H1 (cell line): ENCODE measurements around the gene CDC5L. TPM values are rescaled to one million over a fixed set of nuclear protein-coding genes. Genes with fewer than 3 reads are reported as not detected.

Experiments
- CTCF ChIA-PET: fragments of 300-600 bp; sonication (Branson Sonifier 250); formaldehyde crosslinking; loops from one replicate; lab custom pipeline; 2021; ENCODE audit not compliant: partially characterized antibody; lab: Charles Lee
- POLR2A ChIA-PET: fragments of 300-600 bp; sonication (Branson Sonifier 250); formaldehyde crosslinking; loops from one replicate; lab custom pipeline; 2021; ENCODE audit warnings: inconsistent platforms; ENCODE audit not compliant: partially characterized antibody; lab: Charles Lee
- DNase-seq, 2 experiments: peaks; one replicate each; pipeline versions ENCODE4 v3.0.0 to v3.0.0-alpha.2; 2010 to 2022; ENCODE audit warnings: low spot score in 2 of 2, low read depth in 1 of 2, mixed read lengths in 1 of 2
- FAIRE-seq: peaks from 2 replicates; lab custom pipeline; 2011; peaks lifted over from hg19 to GRCh38; lab: Jason Lieb, UNC
- H2AFZ ChIP-seq: 2 replicates; pipeline ENCODE4 v1.8.1; 2012; ENCODE audit warnings: low read length, inconsistent platforms
- H2AK5ac ChIP-seq: 2 replicates; pipeline ENCODE4 v1.6.1; 2013; ENCODE audit warnings: low read depth, low read length
- H2BK120ac ChIP-seq: replicated peaks from 2 replicates; pipeline ENCODE3; 2013; ENCODE audit warnings: low read depth, low read length, inconsistent platforms
- H2BK12ac ChIP-seq: 2 replicates; pipeline ENCODE4 v1.6.1; 2013; ENCODE audit warnings: low read depth, low read length
- H2BK15ac ChIP-seq: 2 replicates; pipeline ENCODE4 v1.6.1; 2013; ENCODE audit warnings: low read length
- H2BK20ac ChIP-seq: 2 replicates; pipeline ENCODE4 v1.6.1; 2013; ENCODE audit warnings: low read length
- H2BK5ac ChIP-seq: 2 replicates; pipeline ENCODE4 v1.6.1; 2013; ENCODE audit warnings: low read depth, low read length
- H3K14ac ChIP-seq: 2 replicates; pipeline ENCODE4 v1.6.1; 2013; ENCODE audit warnings: inconsistent platforms; ENCODE audit not compliant: insufficient read length
- H3K18ac ChIP-seq: 2 replicates; pipeline ENCODE4 v1.6.1; 2013; ENCODE audit warnings: low read length; ENCODE audit errors: extremely low read depth
- H3K23ac ChIP-seq: 2 replicates; pipeline ENCODE4 v1.6.1; 2013; ENCODE audit warnings: inconsistent platforms; ENCODE audit not compliant: insufficient read length
- H3K23me2 ChIP-seq: 2 replicates; pipeline ENCODE4 v1.6.1; 2013; ENCODE audit warnings: low read depth, low read length
- H3K27ac ChIP-seq: 2 replicates; pipeline ENCODE4 v1.6.1; 2011; ENCODE audit warnings: low read depth, low read length, inconsistent platforms
- H3K27me3 ChIP-seq, 4 experiments: replicated peaks in 1 of 4; 1 replicate in 1 of 4; 2 replicates in 3 of 4; pipeline versions ENCODE4 v1.6.1 to v1.8.1; 2011 to 2013; ENCODE audit warnings: low read length in 3 of 4, mild to moderate bottlenecking in 3 of 4, inconsistent platforms in 2 of 4, mixed read lengths in 2 of 4, moderate library complexity in 1 of 4; ENCODE audit not compliant: control insufficient read depth in 3 of 4, insufficient read depth in 3 of 4; ENCODE audit errors: extremely low read depth in 1 of 4
- H3K36me3 ChIP-seq, 4 experiments: 2 replicates each; pipeline versions ENCODE4 v1.6.1 to v1.8.1; 2011 to 2013; ENCODE audit warnings: mild to moderate bottlenecking in 4 of 4, low read length in 3 of 4, moderate library complexity in 2 of 4, control low read depth in 1 of 4, inconsistent platforms in 1 of 4; ENCODE audit not compliant: insufficient read depth in 4 of 4, control insufficient read depth in 2 of 4
- H3K4ac ChIP-seq: replicated peaks from 2 replicates; pipeline ENCODE3; 2013; ENCODE audit warnings: low read length, low read depth, mixed read lengths, inconsistent platforms; ENCODE audit not compliant: insufficient read length
- H3K4me1 ChIP-seq, 4 experiments: replicated peaks in 1 of 4; 1 replicate in 1 of 4; 2 replicates in 3 of 4; pipeline versions ENCODE4 v1.6.1 to v1.8.1; 2011 to 2013; ENCODE audit warnings: low read length in 3 of 4, inconsistent platforms in 2 of 4, mixed read lengths in 1 of 4; ENCODE audit not compliant: insufficient read depth in 4 of 4, control insufficient read depth in 3 of 4
- H3K4me2 ChIP-seq, 2 experiments: 2 replicates each; pipeline versions ENCODE4 v1.6.1 to v1.8.1; 2011 to 2013; ENCODE audit warnings: low read depth in 2 of 2, low read length in 2 of 2, control low read depth in 1 of 2, inconsistent platforms in 1 of 2, mild to moderate bottlenecking in 1 of 2; ENCODE audit not compliant: insufficient read depth in 1 of 2
- H3K4me3 ChIP-seq, 4 experiments: fragments of 200-600, 300-600 bp in 1 of 4; sonication (generic), shearing (Covaris generic), sonication (Bioruptor Twin) in 1 of 4; 2 replicates each; pipeline versions ENCODE4 v1.5.1 to v1.8.1; 2011 to 2016; ENCODE audit warnings: low read length in 4 of 4, low read depth in 3 of 4, control low read depth in 2 of 4, inconsistent platforms in 2 of 4, mild to moderate bottlenecking in 2 of 4, mixed read lengths in 1 of 4, moderate library complexity in 1 of 4; ENCODE audit not compliant: insufficient read depth in 2 of 4; ENCODE audit errors: extremely low read depth in 1 of 4
- H3K56ac ChIP-seq: replicated peaks from 2 replicates; pipeline ENCODE3; 2013; ENCODE audit warnings: low read depth, mild to moderate bottlenecking, mixed read lengths, low read length, inconsistent platforms; ENCODE audit not compliant: insufficient read length
- H3K79me1 ChIP-seq: 2 replicates; pipeline ENCODE4 v1.6.1; 2013; ENCODE audit warnings: low read depth, low read length, control low read depth
- H3K79me2 ChIP-seq, 2 experiments: 2 replicates each; pipeline versions ENCODE4 v1.6.1 to v1.8.1; 2012 to 2013; ENCODE audit warnings: low read length in 2 of 2, mild to moderate bottlenecking in 2 of 2, inconsistent platforms in 1 of 2; ENCODE audit not compliant: insufficient read depth in 2 of 2, control insufficient read depth in 1 of 2
- H3K9ac ChIP-seq, 4 experiments: replicated peaks in 1 of 4; 1 replicate in 1 of 4; 2 replicates in 3 of 4; pipeline versions ENCODE4 v1.6.1 to v1.8.1; 2011 to 2013; ENCODE audit warnings: low read depth in 3 of 4, low read length in 3 of 4, control low read depth in 2 of 4, mild to moderate bottlenecking in 2 of 4, moderate library complexity in 2 of 4, inconsistent platforms in 1 of 4; ENCODE audit errors: extremely low read depth in 1 of 4
- H3K9me3 ChIP-seq, 2 experiments: 2 replicates each; pipeline versions ENCODE4 v1.6.1 to v1.8.1; 2012 to 2013; ENCODE audit warnings: mild to moderate bottlenecking in 2 of 2, moderate library complexity in 2 of 2, control low read depth in 1 of 2, inconsistent platforms in 1 of 2, low read depth in 1 of 2, low read length in 1 of 2, mixed read lengths in 1 of 2; ENCODE audit not compliant: insufficient read depth in 2 of 2
- H4K20me1 ChIP-seq, 2 experiments: replicated peaks in 1 of 2; 2 replicates each; pipeline versions ENCODE3 to v1.8.1; 2011 to 2013; ENCODE audit warnings: inconsistent platforms in 2 of 2, low read length in 2 of 2, mild to moderate bottlenecking in 1 of 2; ENCODE audit not compliant: insufficient read depth in 2 of 2, control insufficient read depth in 1 of 2
- H4K5ac ChIP-seq: 2 replicates; pipeline ENCODE4 v1.6.1; 2013; ENCODE audit warnings: low read length, low read depth, mixed read lengths, inconsistent platforms; ENCODE audit not compliant: insufficient read length
- H4K8ac ChIP-seq: 2 replicates; pipeline ENCODE4 v1.8.0; 2013; ENCODE audit warnings: mild to moderate bottlenecking, moderate library complexity, low read length, inconsistent platforms; ENCODE audit not compliant: insufficient read depth; ENCODE audit errors: extremely low read depth
- H4K91ac ChIP-seq: replicated peaks from 2 replicates; pipeline ENCODE3; 2013; ENCODE audit warnings: low read length, mixed read lengths, inconsistent platforms; ENCODE audit not compliant: insufficient read length
- CBX8 ChIP-seq: fragments of 300-800, 300-1000 bp; sonication (generic); IDR thresholded peaks from 2 replicates; pipeline ENCODE4 v1.7.1; 2016; ENCODE audit warnings: low read depth, low read length, borderline replicate concordance
- GABPA ChIP-seq: IDR thresholded peaks from 2 replicates; pipeline ENCODE4 v1.6.1; 2011; ENCODE audit warnings: mild to moderate bottlenecking, low read length, moderate library complexity, borderline replicate concordance; ENCODE audit not compliant: insufficient read depth
- HDAC2 ChIP-seq, 2 experiments: fragments of 300-600 bp in 1 of 2; sonication (generic) in 1 of 2; IDR thresholded peaks; 2 replicates each; pipeline ENCODE4 v1.6.1; 2011 to 2012; ENCODE audit warnings: low read depth in 2 of 2, low read length in 2 of 2, mild to moderate bottlenecking in 2 of 2, moderate library complexity in 2 of 2, borderline replicate concordance in 1 of 2, inconsistent platforms in 1 of 2
- SRF ChIP-seq: IDR thresholded peaks from 2 replicates; pipeline ENCODE4 v1.6.1; 2011; ENCODE audit warnings: mild to moderate bottlenecking, low read depth, low read length, moderate library complexity
- TAF1 ChIP-seq: IDR thresholded peaks from 2 replicates; pipeline ENCODE4 v1.6.1; 2011; ENCODE audit warnings: mild to moderate bottlenecking, low read depth, low read length
- TBP ChIP-seq: IDR thresholded peaks from 2 replicates; pipeline ENCODE4 v1.6.1; 2011; ENCODE audit warnings: low read depth, low read length, improper control_type of control experiment
- TEAD4 ChIP-seq: IDR thresholded peaks from 2 replicates; pipeline ENCODE4 v1.6.1; 2012; ENCODE audit warnings: low read depth, low read length, inconsistent platforms, mixed read lengths
- WGBS, 2 experiments: shearing (Covaris generic) in 1 of 2; methylation state at CpG; one replicate each; pipeline versions ENCODE4 v1.1.6 to v1.1.7; 2013 to 2015; ENCODE audit warnings: low lambda C conversion rate in 2 of 2, mixed read lengths in 2 of 2, inconsistent platforms in 1 of 2, low coverage in 1 of 2, missing lambda C conversion rate in 1 of 2; ENCODE audit not compliant: insufficient replicate concordance in 2 of 2, insufficient coverage in 1 of 2, insufficient read length in 1 of 2; ENCODE audit errors: extremely low coverage in 1 of 2, missing lambda C conversion rate in 1 of 2; 5-methylcytosine and 5-hydroxymethylcytosine counted together
- polyA plus RNA-seq, 7 experiments: library from polyadenylated mRNA; depleted of rRNA in 3 of 7; stranded (reverse) in 5 of 7; unstranded in 2 of 7; fragments of >200 nt in 5 of 7; fragments of 200-250 nt in 2 of 7; gene quantifications; 1 replicate in 5 of 7; 2 replicates in 1 of 7; 4 replicates in 1 of 7; pipeline versions ENCODE4 v1.2.1 to v1.2.3, GENCODE V29; 2011 to 2013; ENCODE audit warnings: missing spikeins in 2 of 7, mixed read lengths in 2 of 7
- total RNA-seq: library from RNA; stranded (reverse); fragmentation: NEBNext Ultra II Directional; extraction: Animal tissue kit (Norgen Biotek cat#: 25700); gene quantifications from 2 replicates; pipeline ENCODE4 v1.2.1, GENCODE V29; 2021

The CDC5L gene
- total and polyA plus RNA-seq, 2 of the 8 experiments (the other 6 are each of a cell fraction or from before 2014, with no cell fraction given) = 8.4 to 32.8 TPM

DNA sequence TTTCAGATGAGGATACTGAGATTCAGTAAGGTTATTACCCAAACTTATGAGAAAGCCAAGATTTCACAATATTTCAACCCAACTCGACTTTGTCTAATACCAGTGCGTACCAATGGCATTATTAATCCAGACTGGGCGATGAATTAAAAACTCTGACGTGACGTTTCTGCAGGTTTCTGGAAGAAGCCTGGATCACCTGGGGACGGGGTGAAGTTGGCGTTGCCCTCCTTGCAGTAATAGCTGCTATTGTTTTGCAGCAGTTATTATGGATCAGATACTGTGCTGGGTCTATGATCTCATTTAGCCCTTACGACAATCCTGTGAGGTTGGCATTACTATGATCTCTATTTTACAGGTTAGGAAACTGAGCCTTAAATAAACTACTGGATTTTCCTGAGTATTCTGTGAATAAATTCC, 569 bp upstream of the CDC5L start:
- H3K4me2 ChIP-seq = peak overlapping the region; percentile 60 to 86
- no peak overlapping the region for H3K23ac ChIP-seq
- H2AK5ac ChIP-seq = no peak overlapping the region
- H2AFZ ChIP-seq = peak overlapping the region; percentile 83
- peak overlapping the region; percentile 93 for H3K27ac ChIP-seq
- peaks cover 11% of the 10 kb centered on the region for H3K79me1 ChIP-seq
- TF ChIP-seq HDAC2 (IDR thresholded peaks at IDR 0.05; ENCODE audit: borderline replicate concordance in 1 of 2, low read depth in 2 of 2, low read length in 2 of 2) = no peak
- no peak for TF ChIP-seq TBP
- no peak for TF ChIP-seq GABPA
- TF ChIP-seq TAF1 = no peak
- no peak for TF ChIP-seq CBX8
- no peak for TF ChIP-seq SRF
- no peak for TF ChIP-seq TEAD4
- TF ChIP-seq, all 59 proteins: peak for 0
- POLR2A ChIA-PET = interaction anchor here (0.7 to 3.4 kb wide), 7 partner anchors 10 to 259 kb away, joined by 3 to 13 read pairs (median 5); partner anchors contain the start of genes HSP90AB1, MRPL14, SLC35B2 and TMEM63B
- H3K9me3 ChIP-seq = no peaks in the 10 kb centered on the region
- H3K56ac ChIP-seq = no peak overlapping the region
- FAIRE-seq (no peak), DNase-seq (no peak)
- peaks cover 4 to 9% (median 7%) of the 10 kb centered on the region in 4 experiments; a peak in 5 of 8 replicates for H3K36me3 ChIP-seq
- H3K14ac ChIP-seq = no peak overlapping the region
- no peak overlapping the region for H4K91ac ChIP-seq
- peaks cover 0 to 10% of the 10 kb centered on the region in 2 experiments for H4K20me1 ChIP-seq
- peaks cover 8% of the 10 kb centered on the region for H3K23me2 ChIP-seq
- CTCF ChIA-PET = no interaction called here
- no peak overlapping the region for H3K18ac ChIP-seq
- H3K4ac ChIP-seq = no peak overlapping the region
- H3K79me2 ChIP-seq = peaks cover 16 to 27% of the 10 kb centered on the region in 2 experiments
- peak overlapping the region; percentile 72 to 96 (median 86) for H3K4me3 ChIP-seq
- peaks cover 0 to 7% (median 1%) of the 10 kb centered on the region in 4 experiments; a peak in 3 of 7 replicates for H3K4me1 ChIP-seq
- H2BK20ac ChIP-seq = no peak overlapping the region
- peak overlapping the region; percentile 41 to 99 (median 96) for H3K9ac ChIP-seq
- H2BK15ac ChIP-seq = no peak overlapping the region
- 20% methylated on average over 8 of the region's 8 CpGs; no CpG with 5 or more reads in 1 of the 2 experiments for WGBS, 2 experiments
- no peaks in the 10 kb centered on the region for H3K27me3 ChIP-seq
- peak overlapping the region; percentile 19 for H4K5ac ChIP-seq
- no peak overlapping the region for H4K8ac ChIP-seq
- no peak overlapping the region for H2BK120ac ChIP-seq
- H2BK5ac ChIP-seq = peak overlapping the region; percentile 96
- peak overlapping the region; percentile 81 for H2BK12ac ChIP-seq
